Activated naive CD4-positive, alpha-beta T cell treated with anti-CD3 and anti-CD28 coated beads for 36 hours (primary cell): ENCODE data around the gene MTMR3. TPM values are rescaled to one million over a fixed set of nuclear protein-coding genes. Genes with fewer than 3 reads are reported as not detected.

Source experiments
- CTCF ChIA-PET: fragments of 350-600 bp; sonication (Branson Sonifier 250); formaldehyde crosslinking; loops from one replicate; lab custom pipeline; 2021; ENCODE audit warnings: antibody characterized with exemption; lab: Charles Lee
- DNase-seq: peaks from one replicate; pipeline ENCODE4 v3.0.0-alpha.2; 2020
- H3K27ac Mint-ChIP-seq: one replicate; pipeline ENCODE4 v1.8.0; 2021; ENCODE audit warnings: mild to moderate bottlenecking, mixed read lengths
- H3K27me3 Mint-ChIP-seq: one replicate; pipeline ENCODE4 v1.8.0; 2021; ENCODE audit warnings: low read depth, mixed read lengths
- H3K36me3 Mint-ChIP-seq: one replicate; pipeline ENCODE4 v1.8.0; 2021; ENCODE audit warnings: low read depth, mixed read lengths
- H3K4me1 Mint-ChIP-seq: one replicate; pipeline ENCODE4 v1.8.0; 2021; ENCODE audit warnings: low read depth, mixed read lengths
- H3K4me3 Mint-ChIP-seq: one replicate; pipeline ENCODE4 v1.8.0; 2021; ENCODE audit warnings: mild to moderate bottlenecking, moderate library complexity, mixed read lengths
- H3K9me3 Mint-ChIP-seq: one replicate; pipeline ENCODE4 v1.8.0; 2021; ENCODE audit warnings: mixed read lengths
- intact Hi-C: fragments of 100-400 bp; cut with micrococcal nuclease; formaldehyde crosslinking; loops from one replicate; pipeline ENCODE4 v1.15.1; 2023
- total RNA-seq, 2 experiments: library from RNA; stranded (reverse); gene quantifications; one replicate each; pipeline ENCODE4 v1.2.3, GENCODE V29; 2021

Gene MTMR3
- total RNA-seq, 2 experiments from 2014 or later, result 26.0 to 27.1 TPM

DNA sequence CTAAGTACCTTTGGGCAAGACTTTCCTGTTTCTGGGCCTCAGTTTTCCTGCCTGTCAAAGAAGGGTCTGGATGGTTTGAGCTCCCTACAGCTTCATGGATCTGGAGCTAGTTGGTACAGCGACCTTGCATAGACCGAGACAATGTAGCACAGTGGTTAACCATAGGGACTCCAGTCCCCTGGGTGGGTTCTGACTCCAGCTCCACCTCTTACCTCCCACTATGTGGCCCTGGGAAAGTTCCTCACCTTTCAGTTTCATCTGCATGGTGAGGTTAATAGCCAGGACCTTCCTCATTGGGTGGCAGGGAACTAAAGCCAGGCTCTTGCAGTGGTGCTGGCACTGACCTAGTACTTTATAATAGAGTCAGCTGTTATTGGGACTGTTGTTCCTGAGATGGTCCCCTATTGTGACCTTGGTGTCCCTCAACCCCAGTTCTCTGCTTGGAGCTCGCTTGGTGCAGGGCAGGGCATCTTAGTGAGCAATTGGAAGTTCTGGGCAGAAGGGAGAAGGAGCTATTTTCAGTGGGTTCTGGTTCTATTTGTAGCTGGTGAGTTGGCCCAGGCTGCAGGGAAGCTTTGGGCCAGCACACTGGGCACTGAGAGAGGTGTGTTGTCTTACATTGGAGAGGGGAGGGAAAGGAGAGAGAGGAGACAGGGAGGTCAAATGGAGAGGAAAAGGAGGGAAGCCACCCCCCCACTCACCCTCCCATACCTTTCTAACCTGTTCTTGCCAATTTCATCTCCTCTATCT, 10.7 kb upstream of the MTMR3 start:
- CTCF ChIA-PET, result interaction anchor here (0.6 to 0.9 kb wide), 3 partner anchors 9 to 125 kb away, joined by 3 to 4 read pairs (median 3); no protein-coding TSS in a partner anchor
- intact Hi-C loops, result no loop called here
- no peak overlapping the region for H3K4me3 Mint-ChIP-seq
- no peaks in the 10 kb centered on the region for H3K36me3 Mint-ChIP-seq
- peaks cover 7% of the 10 kb centered on the region for H3K4me1 Mint-ChIP-seq
- no peaks in the 10 kb centered on the region for H3K27me3 Mint-ChIP-seq
- no peak overlapping the region for H3K27ac Mint-ChIP-seq
- DNase-seq, result no peak
- no peaks in the 10 kb centered on the region for H3K9me3 Mint-ChIP-seq

DNA sequence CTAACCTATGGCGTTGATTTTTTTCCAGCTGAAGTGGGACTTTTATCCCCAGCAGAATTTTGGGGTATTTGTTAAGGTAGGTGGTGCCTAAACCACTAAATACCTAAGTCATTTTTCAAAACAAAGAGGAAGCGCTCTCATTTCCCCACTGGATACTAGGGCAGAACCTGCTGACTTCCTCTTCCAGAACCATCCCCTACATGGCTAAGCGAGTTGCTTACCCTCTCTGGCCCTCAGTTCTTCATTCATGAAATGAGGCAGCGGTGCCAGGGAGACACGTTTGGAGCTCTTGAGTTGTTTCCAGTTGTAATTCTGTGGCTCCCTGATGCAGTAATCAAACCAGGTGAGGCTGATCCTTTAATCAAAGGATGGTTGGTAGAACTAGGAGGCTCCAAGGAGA, 10.0 kb upstream of the MTMR3 start:
- intact Hi-C loops, result no loop called here

DNA sequence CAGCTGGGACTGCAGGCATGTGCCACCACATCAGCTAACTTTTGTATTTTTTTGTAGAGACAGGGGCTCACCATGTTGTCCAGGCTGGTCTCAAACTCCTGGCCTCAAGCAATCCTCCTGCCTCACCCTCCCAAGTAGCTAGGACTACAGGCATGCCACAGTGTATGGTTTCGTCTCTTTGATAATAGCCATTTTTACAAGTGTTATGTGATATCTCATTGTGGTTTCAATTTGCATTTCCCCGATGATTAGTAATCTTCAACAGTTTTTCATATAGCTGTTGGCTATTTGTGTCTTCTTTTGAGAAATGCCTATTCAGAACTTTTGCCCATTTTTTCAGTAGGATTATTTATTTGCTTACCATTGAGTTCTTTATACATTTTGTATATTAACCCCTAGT, 9.0 kb upstream of the MTMR3 start:
- intact Hi-C loops, result no loop called here
- DNase-seq, result no peak
- no peaks in the 10 kb centered on the region for H3K27me3 Mint-ChIP-seq
- peaks cover 7% of the 10 kb centered on the region for H3K4me1 Mint-ChIP-seq
- H3K9me3 Mint-ChIP-seq, result no peaks in the 10 kb centered on the region
- H3K4me3 Mint-ChIP-seq, result no peak overlapping the region
- CTCF ChIA-PET, result interaction anchor here (0.6 kb wide), 1 partner anchor 13 kb away, joined by 3 read pairs; no protein-coding TSS in a partner anchor
- no peak overlapping the region for H3K27ac Mint-ChIP-seq
- H3K36me3 Mint-ChIP-seq, result no peaks in the 10 kb centered on the region

More for the DNA sequence above, 10.0 kb upstream of the MTMR3 start:
- DNase-seq, result no peak
- no peaks in the 10 kb centered on the region for H3K36me3 Mint-ChIP-seq
- H3K4me3 Mint-ChIP-seq, result no peak overlapping the region
- H3K27ac Mint-ChIP-seq, result no peak overlapping the region
- CTCF ChIA-PET, result interaction anchor here (0.6 to 0.9 kb wide), 2 partner anchors 9 to 124 kb away, joined by 3 read pairs; no protein-coding TSS in a partner anchor
- H3K9me3 Mint-ChIP-seq, result no peaks in the 10 kb centered on the region
- H3K27me3 Mint-ChIP-seq, result no peaks in the 10 kb centered on the region
- H3K4me1 Mint-ChIP-seq, result peaks cover 7% of the 10 kb centered on the region

GRCh38 chr22:29877620-29878019, 5.4 kb upstream of the MTMR3 start:
- Mint-ChIP-seq H3K36me3 (no peaks in the 10 kb centered on the region), H3K27ac (no peak overlapping the region), H3K4me3 (no peak overlapping the region), H3K4me1 (no peaks in the 10 kb centered on the region), H3K27me3 (no peaks in the 10 kb centered on the region), H3K9me3 (no peaks in the 10 kb centered on the region)
- DNase-seq, result no peak
- CTCF ChIA-PET, result interaction anchor here (1.1 kb wide), 1 partner anchor 65 kb away, joined by 3 read pairs; no protein-coding TSS in a partner anchor
- intact Hi-C loops, result no loop called here

DNA sequence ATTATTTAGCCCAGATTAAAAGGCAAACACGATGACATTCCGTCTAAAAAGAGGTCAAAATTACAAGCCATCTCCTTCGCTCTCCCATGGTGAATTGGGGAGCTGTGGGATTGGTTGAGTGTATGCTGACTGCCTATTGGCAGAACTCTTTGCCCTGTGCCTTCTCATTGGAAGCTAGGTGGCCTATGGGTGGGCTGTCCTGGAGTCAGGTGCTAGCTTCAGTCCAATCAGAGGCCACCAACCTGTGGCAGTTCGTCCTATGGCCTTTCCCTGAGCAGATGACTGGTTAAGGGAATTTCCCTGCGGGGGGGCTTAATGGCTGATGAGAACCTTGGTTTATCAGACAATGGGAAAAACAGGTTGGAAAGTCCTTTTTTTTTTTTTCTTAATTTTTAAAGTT, 3.2 kb upstream of the MTMR3 start:
- Mint-ChIP-seq H3K27ac (no peak overlapping the region), H3K4me3 (no peak overlapping the region), H3K36me3 (no peaks in the 10 kb centered on the region), H3K9me3 (no peaks in the 10 kb centered on the region), H3K4me1 (peaks cover 6% of the 10 kb centered on the region), H3K27me3 (no peaks in the 10 kb centered on the region)
- intact Hi-C loops, result loop anchor here (5.0 kb wide), 1 partner anchor 277 kb away; the partner anchor contains the start of gene NF2
- peak; percentile 26 for DNase-seq
- CTCF ChIA-PET, result interaction anchor here (0.6 kb wide), 1 partner anchor 43 kb away, joined by 3 read pairs; no protein-coding TSS in a partner anchor

- CTCF ChIA-PET, result interaction anchor here (0.7 kb wide), 1 partner anchor 188 kb away, joined by 3 read pairs; no protein-coding TSS in a partner anchor
- no peaks in the 10 kb centered on the region for H3K9me3 Mint-ChIP-seq
- no peak for DNase-seq
- H3K4me1 Mint-ChIP-seq, result peaks cover 6% of the 10 kb centered on the region
- intact Hi-C loops, result loop anchor here (1.0 to 5.0 kb wide), 3 partner anchors 44 to 280 kb away; partner anchors contain the start of genes ASCC2, NF2, UQCR10 and ZMAT5
- H3K27me3 Mint-ChIP-seq, result no peaks in the 10 kb centered on the region
- peak overlapping the region; percentile 64 for H3K27ac Mint-ChIP-seq
- H3K4me3 Mint-ChIP-seq, result peak overlapping the region; percentile 89
- no peaks in the 10 kb centered on the region for H3K36me3 Mint-ChIP-seq
These were observed 294 bp upstream of the MTMR3 start for GRCh38 chr22:29882716-29883044.

- no peak for DNase-seq
- intact Hi-C loops, result loop anchor here (1.0 to 5.0 kb wide), 3 partner anchors 45 to 281 kb away; partner anchors contain the start of genes ASCC2, NF2, UQCR10 and ZMAT5
- H3K27ac Mint-ChIP-seq, result peak overlapping the region; percentile 78
- peak overlapping the region; percentile 89 for H3K4me3 Mint-ChIP-seq
- no peaks in the 10 kb centered on the region for H3K27me3 Mint-ChIP-seq
- CTCF ChIA-PET, result no interaction called here
- no peaks in the 10 kb centered on the region for H3K36me3 Mint-ChIP-seq
- no peaks in the 10 kb centered on the region for H3K9me3 Mint-ChIP-seq
- H3K4me1 Mint-ChIP-seq, result peaks cover 10% of the 10 kb centered on the region
These were observed 762 bp downstream of the MTMR3 start for GRCh38 chr22:29883775-29884097.

- no peaks in the 10 kb centered on the region for H3K9me3 Mint-ChIP-seq
- no peaks in the 10 kb centered on the region for H3K27me3 Mint-ChIP-seq
- intact Hi-C loops, result no loop called here
- H3K27ac Mint-ChIP-seq, result no peak overlapping the region
- no peaks in the 10 kb centered on the region for H3K36me3 Mint-ChIP-seq
- peaks cover 11% of the 10 kb centered on the region for H3K4me1 Mint-ChIP-seq
- no peak for DNase-seq
- no peak overlapping the region for H3K4me3 Mint-ChIP-seq
- CTCF ChIA-PET, result no interaction called here
These were observed 2.6 kb downstream of the MTMR3 start for GRCh38 chr22:29885610-29886009.

DNA sequence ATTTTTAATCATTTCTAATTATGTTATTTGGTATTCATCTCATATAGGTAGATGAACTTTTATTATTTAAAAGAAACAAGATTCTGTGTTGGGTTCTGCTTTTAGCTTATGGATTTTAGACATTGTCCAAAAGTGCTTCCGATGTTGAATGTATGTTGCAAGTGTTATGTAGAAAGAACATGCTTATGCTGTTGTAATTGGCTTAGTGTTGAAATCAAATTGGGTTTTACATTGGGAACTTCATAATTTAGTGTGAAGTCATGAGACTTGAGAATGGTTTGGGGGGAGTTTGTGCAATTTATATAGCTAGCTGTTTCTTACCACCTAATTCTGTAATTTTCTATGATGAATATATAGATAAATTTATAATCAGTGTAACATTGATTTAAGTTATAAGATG, 3.6 kb downstream of the MTMR3 start:
- Mint-ChIP-seq H3K4me1 (peaks cover 12% of the 10 kb centered on the region), H3K4me3 (no peak overlapping the region), H3K27me3 (no peaks in the 10 kb centered on the region), H3K27ac (no peak overlapping the region), H3K9me3 (no peaks in the 10 kb centered on the region), H3K36me3 (no peaks in the 10 kb centered on the region)
- CTCF ChIA-PET, result interaction anchor here (0.5 kb wide), 1 partner anchor 250 kb away, joined by 4 read pairs; no protein-coding TSS in a partner anchor
- intact Hi-C loops, result no loop called here
- no peak for DNase-seq

DNA sequence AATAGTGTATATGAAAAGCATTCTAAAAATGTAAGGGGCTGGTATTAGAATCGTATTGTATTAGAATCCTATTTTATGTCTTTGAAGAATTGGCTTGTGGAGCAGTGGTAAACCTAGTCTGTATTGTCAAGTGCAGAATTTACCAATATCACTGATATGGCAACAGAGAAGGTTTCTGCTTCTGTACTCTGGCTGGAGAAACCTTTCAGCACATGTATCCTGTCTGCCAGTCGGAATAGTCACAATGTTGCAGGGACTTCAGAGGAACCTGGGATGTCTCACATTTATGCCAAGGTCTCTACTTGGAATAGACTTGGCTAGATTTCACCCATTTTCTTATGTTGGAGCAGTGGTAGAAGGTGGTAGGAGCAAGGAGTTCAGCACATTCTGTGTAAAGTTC, 4.4 kb downstream of the MTMR3 start:
- Mint-ChIP-seq H3K9me3 (no peaks in the 10 kb centered on the region), H3K36me3 (no peaks in the 10 kb centered on the region), H3K27ac (no peak overlapping the region), H3K27me3 (no peaks in the 10 kb centered on the region), H3K4me1 (peaks cover 12% of the 10 kb centered on the region), H3K4me3 (no peak overlapping the region)
- no peak for DNase-seq
- intact Hi-C loops, result no loop called here
- CTCF ChIA-PET, result no interaction called here

GRCh38 chr22:29890760-29891159, 7.8 kb downstream of the MTMR3 start:
- Mint-ChIP-seq H3K4me3 (no peak overlapping the region), H3K36me3 (peaks cover 1% of the 10 kb centered on the region), H3K27me3 (no peaks in the 10 kb centered on the region), H3K27ac (no peak overlapping the region), H3K4me1 (peaks cover 18% of the 10 kb centered on the region), H3K9me3 (no peaks in the 10 kb centered on the region)
- intact Hi-C loops, result no loop called here
- CTCF ChIA-PET, result no interaction called here
- no peak for DNase-seq

- no peak for DNase-seq
- Mint-ChIP-seq H3K4me3 (no peak overlapping the region), H3K4me1 (peaks cover 21% of the 10 kb centered on the region), H3K36me3 (peaks cover 1% of the 10 kb centered on the region), H3K27me3 (no peaks in the 10 kb centered on the region), H3K9me3 (no peaks in the 10 kb centered on the region), H3K27ac (no peak overlapping the region)
- intact Hi-C loops, result no loop called here
- CTCF ChIA-PET, result no interaction called here
These were observed 9.6 kb downstream of the MTMR3 start for GRCh38 chr22:29892315-29893156.
